ENCODE data around the gene EFNA5.

DNA sequence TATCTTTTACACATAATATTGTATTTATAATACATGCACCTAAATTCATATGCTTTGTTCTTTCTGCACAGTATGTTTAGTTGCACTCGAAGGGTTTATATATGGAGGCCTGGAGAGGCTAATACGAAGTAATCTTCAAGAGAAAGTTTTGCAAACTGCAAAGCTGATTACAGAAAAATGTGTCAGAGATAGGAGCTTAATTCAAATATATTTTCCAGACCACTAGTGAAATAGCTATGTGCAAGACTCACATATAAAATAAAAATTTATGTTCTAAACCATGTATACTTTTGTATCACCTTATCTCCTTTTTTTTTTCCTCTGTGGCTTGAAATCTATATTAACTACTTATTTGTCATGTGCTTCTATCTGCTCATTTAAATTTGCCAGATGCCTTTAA, 313.8 kb downstream of the EFNA5 start:
- TF ChIP-seq, protein P1, sequence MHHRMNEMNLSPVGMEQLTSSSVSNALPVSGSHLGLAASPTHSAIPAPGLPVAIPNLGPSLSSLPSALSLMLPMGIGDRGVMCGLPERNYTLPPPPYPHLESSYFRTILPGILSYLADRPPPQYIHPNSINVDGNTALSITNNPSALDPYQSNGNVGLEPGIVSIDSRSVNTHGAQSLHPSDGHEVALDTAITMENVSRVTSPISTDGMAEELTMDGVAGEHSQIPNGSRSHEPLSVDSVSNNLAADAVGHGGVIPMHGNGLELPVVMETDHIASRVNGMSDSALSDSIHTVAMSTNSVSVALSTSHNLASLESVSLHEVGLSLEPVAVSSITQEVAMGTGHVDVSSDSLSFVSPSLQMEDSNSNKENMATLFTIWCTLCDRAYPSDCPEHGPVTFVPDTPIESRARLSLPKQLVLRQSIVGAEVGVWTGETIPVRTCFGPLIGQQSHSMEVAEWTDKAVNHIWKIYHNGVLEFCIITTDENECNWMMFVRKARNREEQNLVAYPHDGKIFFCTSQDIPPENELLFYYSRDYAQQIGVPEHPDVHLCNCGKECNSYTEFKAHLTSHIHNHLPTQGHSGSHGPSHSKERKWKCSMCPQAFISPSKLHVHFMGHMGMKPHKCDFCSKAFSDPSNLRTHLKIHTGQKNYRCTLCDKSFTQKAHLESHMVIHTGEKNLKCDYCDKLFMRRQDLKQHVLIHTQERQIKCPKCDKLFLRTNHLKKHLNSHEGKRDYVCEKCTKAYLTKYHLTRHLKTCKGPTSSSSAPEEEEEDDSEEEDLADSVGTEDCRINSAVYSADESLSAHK (tag by site-specific recombination; IDR thresholded peaks at IDR 0.05), result no peak
- TF ChIP-seq CTCF (tag by site-specific recombination; IDR thresholded peaks at IDR 0.05), result no peak
- no peak for TF ChIP-seq ZNF133 (tag by site-specific recombination; IDR thresholded peaks at IDR 0.05)
- TF ChIP-seq ZNF626 (tag by site-specific recombination; IDR thresholded peaks at IDR 0.05), result no peak
- TF ChIP-seq BCL11B (tag by site-specific recombination; IDR thresholded peaks at IDR 0.05; ENCODE audit: low read depth), result no peak
- TF ChIP-seq ZNF514 (tag by site-specific recombination; IDR thresholded peaks at IDR 0.05), result no peak
- no peak for TF ChIP-seq YY1 (tag by site-specific recombination; IDR thresholded peaks at IDR 0.05)
- TF ChIP-seq, protein P2, sequence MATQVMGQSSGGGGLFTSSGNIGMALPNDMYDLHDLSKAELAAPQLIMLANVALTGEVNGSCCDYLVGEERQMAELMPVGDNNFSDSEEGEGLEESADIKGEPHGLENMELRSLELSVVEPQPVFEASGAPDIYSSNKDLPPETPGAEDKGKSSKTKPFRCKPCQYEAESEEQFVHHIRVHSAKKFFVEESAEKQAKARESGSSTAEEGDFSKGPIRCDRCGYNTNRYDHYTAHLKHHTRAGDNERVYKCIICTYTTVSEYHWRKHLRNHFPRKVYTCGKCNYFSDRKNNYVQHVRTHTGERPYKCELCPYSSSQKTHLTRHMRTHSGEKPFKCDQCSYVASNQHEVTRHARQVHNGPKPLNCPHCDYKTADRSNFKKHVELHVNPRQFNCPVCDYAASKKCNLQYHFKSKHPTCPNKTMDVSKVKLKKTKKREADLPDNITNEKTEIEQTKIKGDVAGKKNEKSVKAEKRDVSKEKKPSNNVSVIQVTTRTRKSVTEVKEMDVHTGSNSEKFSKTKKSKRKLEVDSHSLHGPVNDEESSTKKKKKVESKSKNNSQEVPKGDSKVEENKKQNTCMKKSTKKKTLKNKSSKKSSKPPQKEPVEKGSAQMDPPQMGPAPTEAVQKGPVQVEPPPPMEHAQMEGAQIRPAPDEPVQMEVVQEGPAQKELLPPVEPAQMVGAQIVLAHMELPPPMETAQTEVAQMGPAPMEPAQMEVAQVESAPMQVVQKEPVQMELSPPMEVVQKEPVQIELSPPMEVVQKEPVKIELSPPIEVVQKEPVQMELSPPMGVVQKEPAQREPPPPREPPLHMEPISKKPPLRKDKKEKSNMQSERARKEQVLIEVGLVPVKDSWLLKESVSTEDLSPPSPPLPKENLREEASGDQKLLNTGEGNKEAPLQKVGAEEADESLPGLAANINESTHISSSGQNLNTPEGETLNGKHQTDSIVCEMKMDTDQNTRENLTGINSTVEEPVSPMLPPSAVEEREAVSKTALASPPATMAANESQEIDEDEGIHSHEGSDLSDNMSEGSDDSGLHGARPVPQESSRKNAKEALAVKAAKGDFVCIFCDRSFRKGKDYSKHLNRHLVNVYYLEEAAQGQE (tag by site-specific recombination; IDR thresholded peaks at IDR 0.05), result no peak
- no peak for TF ChIP-seq ZNF658 (tag by site-specific recombination; IDR thresholded peaks at IDR 0.05)
- TF ChIP-seq ZNF639 (tag by site-specific recombination; IDR thresholded peaks at IDR 0.05), result no peak
- no peak for TF ChIP-seq ZNF140 (tag by site-specific recombination; IDR thresholded peaks at IDR 0.05)
- TF ChIP-seq ZBTB21 (tag by site-specific recombination; IDR thresholded peaks at IDR 0.05), result no peak
- TF ChIP-seq ZNF580 (tag by site-specific recombination; IDR thresholded peaks at IDR 0.05), result no peak

Measured in HEK293 (cell line).